NCI-H1092 (cell line): ENCODE measurements around the gene CARD9.
A peak's percentile ranks its signal among the peaks of the same experiment; 100 is the strongest.

Experiments
- DNase-seq: peaks from one replicate; lab custom pipeline; 2025; lab: John Stamatoyannopoulos, UW

The CARD9 gene

GRCh38 chr9:136401173-136401922, 27.9 kb upstream of the CARD9 start:
- no peak for DNase-seq

- peak; percentile 81 for DNase-seq
These were observed 26.8 kb upstream of the CARD9 start, which contains the start of gene SNAPC4 for GRCh38 chr9:136400038-136400834. SNAPC4 (minus strand) TSS chr9:136400170; CDS start chr9:136398428, 1,742 bp downstream.

GRCh38 chr9:136399176-136400037, 25.9 kb upstream of the CARD9 start:
- no peak for DNase-seq

- no peak for DNase-seq
These were observed 24.8 kb upstream of the CARD9 start for GRCh38 chr9:136398286-136398685.

GRCh38 chr9:136397643-136398042, 24.2 kb upstream of the CARD9 start:
- DNase-seq = no peak

GRCh38 chr9:136396219-136396515, 22.7 kb upstream of the CARD9 start:
- no peak for DNase-seq

GRCh38 chr9:136395345-136396218, 22.1 kb upstream of the CARD9 start:
- DNase-seq = no peak

GRCh38 chr9:136395020-136395340, 21.5 kb upstream of the CARD9 start:
- DNase-seq = no peak

- DNase-seq = no peak
These were observed 21.0 kb upstream of the CARD9 start for GRCh38 chr9:136394312-136395019.

GRCh38 chr9:136393531-136393930, 20.1 kb upstream of the CARD9 start:
- no peak for DNase-seq

- DNase-seq = no peak
These were observed 19.3 kb upstream of the CARD9 start for GRCh38 chr9:136392538-136393449.

- no peak for DNase-seq
These were observed 18.5 kb upstream of the CARD9 start for GRCh38 chr9:136391737-136392537.

GRCh38 chr9:136389396-136389795, 15.9 kb upstream of the CARD9 start:
- DNase-seq = no peak

GRCh38 chr9:136387217-136387616, 13.7 kb upstream of the CARD9 start:
- no peak for DNase-seq

GRCh38 chr9:136386018-136386417, 12.5 kb upstream of the CARD9 start:
- DNase-seq = no peak

GRCh38 chr9:136385015-136385414, 11.5 kb upstream of the CARD9 start:
- DNase-seq = no peak

GRCh38 chr9:136383436-136383835, 10.0 kb upstream of the CARD9 start:
- no peak for DNase-seq

- DNase-seq = no peak
These were observed 8.6 kb upstream of the CARD9 start for GRCh38 chr9:136381966-136382513.

GRCh38 chr9:136381311-136381710, 7.8 kb upstream of the CARD9 start:
- DNase-seq = no peak
